Stimulated activated CD8-positive, alpha-beta memory T cell treated with anti-CD3 and anti-CD28 coated beads, Interleukin-12 subunit alpha, Interleukin-12 subunit beta, amount 100 ng/mL, for 1 hour (primary cell): ENCODE measurements around the gene CCDC86.

Experiments
- DNase-seq: peaks from one replicate; pipeline ENCODE4 v3.0.0-alpha.2; 2020; ENCODE audit warnings: low read depth

The CCDC86 gene

GRCh38 chr11:60868682-60869450, 27.0 kb downstream of the CCDC86 start:
- DNase-seq, result no peak

DNA sequence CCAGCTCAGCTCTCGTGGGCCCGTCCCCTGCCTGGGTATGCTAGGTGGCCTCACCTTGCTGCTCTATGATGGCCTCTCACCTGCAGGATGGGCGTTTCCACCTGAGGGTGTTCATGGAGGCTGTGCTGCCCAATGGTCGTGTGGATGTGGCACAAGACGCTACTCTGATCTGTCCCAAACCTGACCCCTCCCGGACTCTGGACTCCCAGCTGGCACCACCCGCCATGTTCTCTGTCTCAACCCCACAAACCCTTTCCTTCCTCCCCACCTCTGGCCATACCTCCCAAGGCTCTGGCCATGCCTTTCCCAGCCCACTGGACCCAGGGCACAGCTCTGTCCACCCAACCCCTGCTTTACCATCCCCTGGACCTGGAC, 27.5 kb downstream of the CCDC86 start:
- DNase-seq, result no peak

- no peak for DNase-seq
Observed at GRCh38 chr11:60870276-60870675, 28.4 kb downstream of the CCDC86 start.

- no peak for DNase-seq
Observed at GRCh38 chr11:60870733-60871377, 28.9 kb downstream of the CCDC86 start.

- no peak for DNase-seq
Observed at GRCh38 chr11:60871378-60872061, 29.6 kb downstream of the CCDC86 start.

- no peak for DNase-seq
Observed at GRCh38 chr11:60872124-60872960, 30.4 kb downstream of the CCDC86 start.

- no peak for DNase-seq
Observed at GRCh38 chr11:60872961-60873524, 31.1 kb downstream of the CCDC86 start.

DNA sequence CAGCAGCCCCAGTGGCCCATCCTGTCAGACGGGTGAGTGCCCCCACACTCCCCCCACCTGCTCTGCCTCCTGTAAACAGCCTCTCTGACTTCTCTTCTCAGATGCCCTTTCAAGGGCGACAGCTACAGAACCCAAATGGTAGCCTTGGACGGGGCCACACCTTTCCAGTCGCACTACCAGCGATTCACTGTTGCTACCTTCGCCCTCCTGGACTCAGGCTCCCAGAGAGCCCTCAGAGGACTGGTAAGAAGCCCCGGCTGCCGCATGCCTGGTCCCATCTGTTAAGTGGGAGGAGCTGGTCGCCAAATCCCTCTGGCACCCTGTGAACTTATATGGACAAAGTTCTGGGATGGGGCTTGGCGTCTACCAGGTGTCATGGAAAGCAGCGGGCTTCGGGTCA, 31.6 kb downstream of the CCDC86 start:
- DNase-seq, result no peak

DNA sequence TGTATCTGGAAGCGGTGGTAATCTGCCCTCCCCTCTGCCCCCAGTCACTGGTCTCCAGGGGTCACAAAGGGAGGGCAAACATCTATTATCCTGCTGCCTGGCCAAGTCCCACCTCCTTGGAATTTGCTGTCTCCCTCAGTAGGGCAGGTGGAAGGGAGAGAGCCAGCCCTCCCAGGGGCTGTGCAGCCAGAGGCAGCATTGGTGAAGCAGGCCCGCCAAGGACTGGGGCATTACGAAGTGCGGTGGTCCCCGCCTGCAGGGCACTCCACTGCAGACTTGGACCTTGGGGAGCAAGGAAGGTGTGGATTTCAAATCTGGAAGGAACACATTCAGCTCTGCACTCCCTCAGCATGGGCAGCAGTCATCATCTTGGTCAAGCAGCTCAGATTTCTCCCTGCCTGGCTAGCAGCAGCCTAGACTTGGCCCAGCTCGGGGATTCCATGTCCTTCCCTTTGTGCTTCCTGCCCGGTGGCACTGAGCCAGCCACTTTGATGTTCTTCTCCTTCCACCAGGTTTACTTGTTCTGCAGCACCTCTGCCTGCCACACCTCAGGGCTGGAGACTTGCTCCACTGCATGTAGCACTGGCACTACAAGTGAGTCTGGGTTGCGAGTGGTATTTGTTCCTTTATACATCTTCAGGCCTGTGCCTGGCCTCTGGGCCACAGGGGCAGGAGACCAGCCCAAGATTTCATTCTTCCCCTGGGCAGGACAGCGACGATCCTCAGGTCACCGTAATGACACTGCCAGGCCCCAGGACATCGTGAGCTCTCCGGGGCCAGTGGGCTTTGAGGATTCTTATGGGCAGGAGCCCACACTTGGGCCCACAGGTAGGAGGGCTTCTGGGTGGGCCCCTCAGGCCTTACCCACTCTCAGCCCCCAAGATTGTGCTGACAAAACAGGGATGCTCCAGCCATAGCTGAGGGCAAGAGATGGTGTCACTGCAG, 32.8 kb downstream of the CCDC86 start:
- DNase-seq, result no peak

GRCh38 chr11:60875366-60876167, 33.7 kb downstream of the CCDC86 start:
- no peak for DNase-seq

- DNase-seq, result no peak
Observed at GRCh38 chr11:60876168-60876485, 34.2 kb downstream of the CCDC86 start.

- no peak for DNase-seq
Observed at GRCh38 chr11:60878245-60879101, 36.6 kb downstream of the CCDC86 start.

DNA sequence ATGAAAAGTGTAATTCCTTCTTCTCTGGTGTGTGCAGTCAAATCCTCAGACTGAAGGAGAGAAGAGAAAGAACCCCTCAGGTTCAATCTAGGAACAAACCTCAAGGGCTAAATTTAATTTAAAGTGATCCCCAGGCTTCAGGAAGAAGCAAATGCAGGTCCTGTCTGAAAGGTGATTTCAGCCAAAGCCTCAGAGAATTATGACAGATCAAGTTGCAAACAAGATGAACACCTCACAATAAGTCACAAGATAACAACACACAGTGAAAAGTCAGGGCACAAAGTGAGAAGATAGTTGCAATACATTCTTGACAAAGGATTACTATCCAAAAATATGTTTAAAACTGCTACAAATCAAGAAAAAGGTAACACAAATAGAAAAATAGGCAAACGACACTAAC, 37.2 kb downstream of the CCDC86 start:
- no peak for DNase-seq

DNA sequence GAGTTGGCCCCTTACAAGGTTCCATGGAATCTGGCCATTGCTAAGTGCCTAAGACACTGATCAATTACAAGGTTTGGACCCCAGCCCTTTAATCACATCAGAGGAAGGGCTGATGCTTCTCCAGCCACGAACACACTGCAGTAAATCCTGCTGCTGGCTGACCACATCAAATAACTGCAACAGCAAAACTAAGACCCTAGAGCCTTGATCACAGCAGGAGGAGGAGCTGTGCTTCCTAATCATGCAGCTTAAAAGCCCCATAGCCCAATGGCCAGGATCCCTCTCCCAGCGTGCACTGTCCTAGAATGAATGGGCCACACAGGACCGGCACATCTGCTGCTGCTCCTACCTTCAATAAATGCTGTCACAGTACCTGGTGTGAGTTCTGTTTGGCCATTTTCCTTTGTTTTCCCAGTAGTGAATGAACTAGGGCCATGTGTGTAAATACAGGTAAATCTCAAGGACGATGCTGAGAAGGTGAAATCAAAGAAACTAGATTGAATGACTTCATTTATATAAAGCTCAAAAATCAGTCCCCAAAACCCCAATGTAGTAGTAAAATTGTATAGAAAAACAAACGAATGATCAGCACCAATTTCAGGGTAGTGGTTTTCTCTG, 38.2 kb downstream of the CCDC86 start:
- no peak for DNase-seq

GRCh38 chr11:60880643-60881282, 38.9 kb downstream of the CCDC86 start:
- no peak for DNase-seq

DNA sequence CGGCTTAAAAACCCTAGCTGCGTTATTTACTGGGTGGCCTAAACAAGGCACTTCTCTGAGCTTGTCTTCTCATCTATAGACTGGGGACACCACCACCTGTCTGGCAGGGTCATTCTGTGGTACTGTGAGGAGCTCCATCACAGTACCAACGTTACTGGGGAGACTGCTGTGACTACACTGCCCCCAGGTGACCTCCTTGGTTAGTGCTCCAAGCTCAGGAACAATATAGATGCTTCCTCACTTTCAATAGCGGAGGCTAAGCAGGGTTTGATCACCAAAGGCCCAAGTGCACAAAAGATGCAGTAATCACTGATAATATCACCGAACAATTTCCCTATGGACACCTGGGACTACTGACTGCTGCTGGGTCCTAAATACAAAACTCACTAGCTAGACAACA, 45.6 kb downstream of the CCDC86 start:
- no peak for DNase-seq

DNA sequence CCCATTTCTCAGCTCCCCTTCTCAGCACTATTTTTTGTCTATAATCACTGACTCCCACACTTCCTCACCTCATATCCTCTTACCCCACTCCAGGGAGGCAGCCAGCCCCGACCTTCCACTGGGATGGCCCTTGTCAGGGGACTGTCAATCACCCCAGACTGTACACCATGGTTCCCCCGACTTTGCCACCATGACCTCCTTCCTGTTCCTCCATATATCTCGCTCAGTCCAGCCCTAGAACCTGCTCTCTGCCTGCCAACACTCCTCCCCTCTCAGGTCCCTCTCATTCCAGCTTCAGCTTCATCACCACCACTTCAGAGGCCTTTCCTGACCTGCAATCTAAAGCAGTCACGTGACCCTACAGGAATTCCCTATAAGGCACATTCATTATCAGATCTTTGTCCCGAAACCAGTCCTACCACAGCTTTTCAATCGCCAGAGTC, 48.0 kb downstream of the CCDC86 start:
- DNase-seq, result no peak

- no peak for DNase-seq
Observed at GRCh38 chr11:60890696-60891095, 48.8 kb downstream of the CCDC86 start.
